Mucosa of descending colon (tissue), 3 donors: ENCODE measurements around the gene TRIO. TPM values are rescaled to one million over a fixed set of nuclear protein-coding genes. Genes with fewer than 3 reads are reported as not detected.

Experiments
- ATAC-seq: fragments of 200-7000 bp; cut with Tn5 transposase; one replicate; pipeline ENCODE4 v1.9.1; 2020; ENCODE audit warnings: mild to moderate bottlenecking, moderate library complexity
- DNase-seq, 3 donors: peaks; one replicate each; pipeline ENCODE4 v3.0.0-alpha.2; 2020
- H3K36me3 ChIP-seq: fragments of 200-600 bp; one replicate; pipeline ENCODE4 v1.8.0; 2021; ENCODE audit warnings: low read depth, mild to moderate bottlenecking
- H3K4me1 ChIP-seq: fragments of 200-600 bp; one replicate; pipeline ENCODE4 v1.8.0; 2021; ENCODE audit warnings: low read depth, mild to moderate bottlenecking
- H3K4me3 ChIP-seq: fragments of 200-600 bp; one replicate; pipeline ENCODE4 v1.8.0; 2021; ENCODE audit warnings: mild to moderate bottlenecking
- H3K9me3 ChIP-seq: fragments of 200-600 bp; one replicate; pipeline ENCODE4 v1.8.0; 2021; ENCODE audit warnings: mild to moderate bottlenecking
- CTCF ChIP-seq: fragments of 200-600 bp; IDR thresholded peaks from one replicate; pipeline ENCODE4 v1.8.0; 2022; ENCODE audit warnings: antibody characterized with exemption, mild to moderate bottlenecking
- intact Hi-C, 2 donors: fragments of 100-400 bp; cut with DNase I in 1 of 2; cut with micrococcal nuclease in 1 of 2; formaldehyde crosslinking; loops; one replicate each; pipeline versions ENCODE4 v1.11.0 to v1.11.1; 2022; cut with DNase I, micrococcal nuclease
- total RNA-seq, 3 donors: library from RNA; stranded (reverse); fragmentation: NEBNext Ultra II Directional in 2 of 3; extraction: Animal tissue kit (Norgen Biotek cat#: 25700) in 2 of 3; gene quantifications; one replicate each; pipeline versions ENCODE4 v1.2.1 to v1.2.4, GENCODE V29; 2021 to 2023
- donor health status: DM: no; HTN: no; CAD: no; lungs with moderate emphysema.
- donor health status: DM: no; HTN: no; CAD: no.
- donor health status: DM: no; HTN: yes; CAD: no.

TRIO gene
- total RNA-seq, 3 donors from 2014 or later: 164 to 231 (median 168) TPM

GRCh38 chr5:14450742-14451141 is 307.6 kb downstream of the TRIO start:
- Histone ChIP-seq H3K4me1 (peaks cover 21% of the 10 kb centered on the region), H3K9me3 (no peaks in the 10 kb centered on the region), H3K4me3 (no peak overlapping the region), H3K36me3 (no peaks in the 10 kb centered on the region)
- ATAC-seq: no peak
- intact Hi-C loops: no loop called here
- no peak for TF ChIP-seq CTCF
- DNase-seq: no peak

GRCh38 chr5:14451871-14452270 is 308.7 kb downstream of the TRIO start:
- intact Hi-C loops: no loop called here
- peaks cover 21% of the 10 kb centered on the region for H3K4me1 ChIP-seq
- ATAC-seq (no peak), DNase-seq (no peak)
- no peaks in the 10 kb centered on the region for H3K9me3 ChIP-seq
- TF ChIP-seq CTCF: no peak
- no peaks in the 10 kb centered on the region for H3K36me3 ChIP-seq
- H3K4me3 ChIP-seq: no peak overlapping the region

- Histone ChIP-seq H3K36me3 (no peaks in the 10 kb centered on the region), H3K9me3 (no peaks in the 10 kb centered on the region), H3K4me3 (no peak overlapping the region), H3K4me1 (peaks cover 16% of the 10 kb centered on the region)
- no peak for TF ChIP-seq CTCF
- no peak for ATAC-seq
- no peak for DNase-seq
- intact Hi-C loops: no loop called here
Measured at GRCh38 chr5:14452685-14453454, 309.7 kb downstream of the TRIO start.

- no peaks in the 10 kb centered on the region for H3K9me3 ChIP-seq
Measured at GRCh38 chr5:14453481-14453880, 310.3 kb downstream of the TRIO start.

GRCh38 chr5:14455814-14456321 is 312.7 kb downstream of the TRIO start:
- Histone ChIP-seq H3K9me3 (no peaks in the 10 kb centered on the region), H3K36me3 (no peaks in the 10 kb centered on the region), H3K4me3 (no peak overlapping the region), H3K4me1 (no peaks in the 10 kb centered on the region)
- DNase-seq (no peak), ATAC-seq (peak; percentile 12)
- intact Hi-C loops: no loop called here
- TF ChIP-seq CTCF: no peak

More at GRCh38 chr5:14453481-14453880, 310.3 kb downstream of the TRIO start:
- TF ChIP-seq CTCF: no peak
- no peaks in the 10 kb centered on the region for H3K36me3 ChIP-seq
- DNase-seq (no peak), ATAC-seq (no peak)
- intact Hi-C loops: no loop called here
- no peak overlapping the region for H3K4me3 ChIP-seq
- peaks cover 10% of the 10 kb centered on the region for H3K4me1 ChIP-seq
